ENCODE data around the gene KCNF1. TPM values are rescaled to one million over a fixed set of nuclear protein-coding genes. Genes with fewer than 3 reads are reported as not detected.

Gene KCNF1
- total RNA-seq, 1 experiment from 2014 or later, result 0.52 TPM

DNA sequence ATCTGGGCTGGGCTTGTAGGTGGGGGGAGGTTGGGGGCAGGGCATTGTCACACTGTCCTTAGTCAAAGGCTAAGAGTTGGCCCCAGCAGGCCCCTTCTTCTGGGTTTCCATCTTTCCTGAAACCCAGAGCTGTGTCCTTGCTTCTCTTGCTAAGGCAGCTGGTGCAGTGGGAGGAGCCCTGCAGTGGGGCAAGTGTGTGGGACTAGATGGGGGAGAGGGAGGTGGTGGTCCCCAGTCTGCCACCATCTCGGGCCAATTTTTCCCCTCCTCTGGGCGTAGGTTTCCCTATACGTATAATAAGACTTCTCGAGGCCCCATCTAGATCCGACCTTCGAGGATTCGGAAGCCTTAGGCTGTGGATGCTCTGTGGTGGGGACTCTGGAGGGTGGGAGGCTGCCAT is 3.5 kb downstream of the KCNF1 start:
- ChIA-PET CTCF (interaction anchor here (0.6 to 1.7 kb wide), 2 partner anchors 83 to 583 kb away, joined by 5 to 6 read pairs; no protein-coding TSS in a partner anchor), POLR2A (no interaction called here), RAD21 (ENCODE audit: low non-redundant PET in 1 of 2, low total read pairs in 2 of 2, uncharacterized antibody in 2 of 2, unreplicated experiment in 2 of 2) (no interaction called here)
- Histone ChIP-seq H3K27me3 (ENCODE audit: insufficient read depth, low read length) (no peaks in the 10 kb centered on the region), H3K36me3 (ENCODE audit: control insufficient read depth in 1 of 2, insufficient read depth in 2 of 2, low read length in 2 of 2) (no peaks in the 10 kb centered on the region), H4K20me1 (ENCODE audit: insufficient read depth) (no peaks in the 10 kb centered on the region), H3K9me3 (ENCODE audit: control insufficient read depth in 1 of 2, insufficient read depth in 1 of 2, low read depth in 1 of 2, low read length in 2 of 2) (no peaks in the 10 kb centered on the region), H3K79me2 (ENCODE audit: insufficient read depth, low read length) (no peaks in the 10 kb centered on the region), H3K4me1 (ENCODE audit: control insufficient read depth in 1 of 2, insufficient read depth in 2 of 2, low read length in 2 of 2) (peaks cover 3 to 22% of the 10 kb centered on the region in 2 experiments; a peak in 3 of 4 replicates), H3K4me3 (replicated peaks in 1 of 2; ENCODE audit: low read depth in 1 of 2, low read length in 2 of 2) (no peak overlapping the region), H3K27ac (ENCODE audit: low read depth, low read length) (no peak overlapping the region), H3K4me2 (ENCODE audit: low read length) (no peak overlapping the region), H3K9me2 (ENCODE audit: insufficient read depth) (no peaks in the 10 kb centered on the region), H3K9ac (ENCODE audit: low read length) (no peak overlapping the region), H2AFZ (ENCODE audit: low read depth, low read length, poor library complexity, severe bottlenecking) (no peak overlapping the region)
- ATAC-seq (no peak), DNase-seq (ENCODE audit: low read depth, low spot score) (no peak)
- no peak for TF ChIP-seq EGR1 (IDR thresholded peaks at IDR 0.05; ENCODE audit: low read depth)
- no peak for TF ChIP-seq YY1 (IDR thresholded peaks at IDR 0.05; ENCODE audit: extremely low read depth, insufficient replicate concordance, low read depth, low read length)
- TF ChIP-seq ZFX (IDR thresholded peaks at IDR 0.05), result no peak
- no peak for TF ChIP-seq SP1 (IDR thresholded peaks at IDR 0.05; ENCODE audit: low read depth)
- TF ChIP-seq MAX (IDR thresholded peaks at IDR 0.05), result no peak
- TF ChIP-seq POLR2A (IDR thresholded peaks at IDR 0.05; ENCODE audit: borderline replicate concordance, extremely low read depth, insufficient read depth, insufficient read length), result no peak
- TF ChIP-seq CBX3 (IDR thresholded peaks at IDR 0.05; ENCODE audit: low read depth), result no peak
- no peak for TF ChIP-seq RAD21 (IDR thresholded peaks at IDR 0.05; ENCODE audit: low read depth)
- TF ChIP-seq FOSL1 (IDR thresholded peaks at IDR 0.05; ENCODE audit: low read depth), result no peak
- no TSS peak for BruUV-seq (replicated peaks)
- intact Hi-C loops (cut with micrococcal nuclease), result no loop called here

DNA sequence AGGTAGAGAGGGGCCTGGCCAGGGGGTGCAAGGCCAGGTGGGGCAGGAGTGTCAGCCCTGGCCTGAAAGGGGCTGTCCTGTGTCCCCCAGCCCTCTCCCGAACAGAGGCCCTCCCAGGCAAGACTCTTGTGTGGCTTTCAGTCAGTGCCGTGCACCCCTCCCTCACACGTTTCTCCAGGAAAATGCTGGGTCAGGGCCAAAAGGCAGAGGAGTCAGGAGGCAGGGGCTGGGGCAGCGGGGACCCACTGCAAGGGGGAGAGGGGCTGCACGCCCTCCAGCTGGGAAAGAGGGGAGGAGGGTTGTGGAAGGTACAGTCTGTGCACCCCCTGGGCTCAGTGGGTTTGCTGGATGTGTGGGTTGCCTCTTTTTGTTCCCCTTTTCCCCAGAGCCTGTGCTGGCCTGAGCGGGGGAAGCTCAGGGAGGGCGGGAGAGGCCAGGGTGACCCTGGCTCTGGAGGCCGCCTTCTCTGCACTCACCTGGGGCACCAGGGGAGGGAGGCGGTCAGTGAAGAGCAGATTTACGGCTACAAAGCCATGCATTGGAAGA is 4.1 kb downstream of the KCNF1 start:
- no peak for ATAC-seq
- no peaks in the 10 kb centered on the region for H4K20me1 ChIP-seq (ENCODE audit: insufficient read depth)
- no peaks in the 10 kb centered on the region for H3K27me3 ChIP-seq (ENCODE audit: insufficient read depth, low read length)
- no peaks in the 10 kb centered on the region for H3K9me3 ChIP-seq (ENCODE audit: control insufficient read depth in 1 of 2, insufficient read depth in 1 of 2, low read depth in 1 of 2, low read length in 2 of 2)
- ChIA-PET POLR2A (no interaction called here), RAD21 (ENCODE audit: low non-redundant PET in 1 of 2, low total read pairs in 2 of 2, uncharacterized antibody in 2 of 2, unreplicated experiment in 2 of 2) (no interaction called here), CTCF (interaction anchor here (1.0 to 1.7 kb wide), 2 partner anchors 9 to 83 kb away, joined by 3 to 5 read pairs; no protein-coding TSS in a partner anchor)
- BruUV-seq (replicated peaks), result no TSS peak
- DNase-seq (ENCODE audit: low read depth, low spot score), result no peak
- H3K4me2 ChIP-seq (ENCODE audit: low read length), result no peak overlapping the region
- no peak overlapping the region for H2AFZ ChIP-seq (ENCODE audit: low read depth, low read length, poor library complexity, severe bottlenecking)
- intact Hi-C loops (cut with micrococcal nuclease), result no loop called here
- H3K4me1 ChIP-seq (ENCODE audit: control insufficient read depth in 1 of 2, insufficient read depth in 2 of 2, low read length in 2 of 2), result peaks cover 3 to 22% of the 10 kb centered on the region in 2 experiments; a peak in 3 of 4 replicates
- no peaks in the 10 kb centered on the region for H3K79me2 ChIP-seq (ENCODE audit: insufficient read depth, low read length)
- TF ChIP-seq POLR2A (IDR thresholded peaks at IDR 0.05; ENCODE audit: borderline replicate concordance, extremely low read depth, insufficient read depth, insufficient read length), result no peak
- no peak for TF ChIP-seq ZFX (IDR thresholded peaks at IDR 0.05)
- TF ChIP-seq MAX (IDR thresholded peaks at IDR 0.05), result no peak
- no peak for TF ChIP-seq FOSL1 (IDR thresholded peaks at IDR 0.05; ENCODE audit: low read depth)
- TF ChIP-seq CBX3 (IDR thresholded peaks at IDR 0.05; ENCODE audit: low read depth), result no peak
- TF ChIP-seq ELF1 (IDR thresholded peaks at IDR 0.05; ENCODE audit: borderline replicate concordance, low read depth), result no peak
- no peak for TF ChIP-seq REST (IDR thresholded peaks at IDR 0.05; ENCODE audit: low read depth)
- no peak for TF ChIP-seq ZNF274 (IDR thresholded peaks at IDR 0.05; ENCODE audit: low read depth, low read length)
- TF ChIP-seq CTCF (IDR thresholded peaks at IDR 0.05 in 2 of 3, conservative IDR thresholded peaks at IDR 0.05 in 1 of 3; ENCODE audit: borderline replicate concordance in 1 of 3, insufficient read depth in 1 of 3, low read depth in 2 of 3, low read length in 2 of 3), result no peak
- no peak for TF ChIP-seq EGR1 (IDR thresholded peaks at IDR 0.05; ENCODE audit: low read depth)
- TF ChIP-seq CEBPB (IDR thresholded peaks at IDR 0.05; ENCODE audit: low read depth), result no peak
- no peak for TF ChIP-seq RAD21 (IDR thresholded peaks at IDR 0.05; ENCODE audit: low read depth)
- no peaks in the 10 kb centered on the region for H3K36me3 ChIP-seq (ENCODE audit: control insufficient read depth in 1 of 2, insufficient read depth in 2 of 2, low read length in 2 of 2)
- H3K27ac ChIP-seq (ENCODE audit: low read depth, low read length), result no peak overlapping the region
- H3K4me3 ChIP-seq (replicated peaks in 1 of 2; ENCODE audit: low read depth in 1 of 2, low read length in 2 of 2), result no peak overlapping the region
- no peaks in the 10 kb centered on the region for H3K9me2 ChIP-seq (ENCODE audit: insufficient read depth)
- H3K9ac ChIP-seq (ENCODE audit: low read length), result no peak overlapping the region

Data from HCT116 (cell line).